Uterus (tissue), 2 donors: ENCODE measurements around the gene IGFALS.

Experiments used
- POLR2A ChIP-seq, 2 donors: fragments of 450-650 bp; IDR thresholded peaks; one replicate each; pipeline ENCODE4 v1.6.1; 2016; ENCODE audit warnings: antibody characterized with exemption in 2 of 2, mild to moderate bottlenecking in 1 of 2, moderate library complexity in 1 of 2
- TF ChIP-seq, protein P1 (sequence below), 4 experiments: fragments of 200-600 bp in 2 of 4; fragments of 450-650 bp in 2 of 4; sonication (generic) in 2 of 4; IDR thresholded peaks; one replicate each; pipeline ENCODE4 v1.5.1; 2016 to 2019; ENCODE audit warnings: antibody characterized with exemption in 4 of 4, mild to moderate bottlenecking in 2 of 4, moderate library complexity in 1 of 4

DNA sequence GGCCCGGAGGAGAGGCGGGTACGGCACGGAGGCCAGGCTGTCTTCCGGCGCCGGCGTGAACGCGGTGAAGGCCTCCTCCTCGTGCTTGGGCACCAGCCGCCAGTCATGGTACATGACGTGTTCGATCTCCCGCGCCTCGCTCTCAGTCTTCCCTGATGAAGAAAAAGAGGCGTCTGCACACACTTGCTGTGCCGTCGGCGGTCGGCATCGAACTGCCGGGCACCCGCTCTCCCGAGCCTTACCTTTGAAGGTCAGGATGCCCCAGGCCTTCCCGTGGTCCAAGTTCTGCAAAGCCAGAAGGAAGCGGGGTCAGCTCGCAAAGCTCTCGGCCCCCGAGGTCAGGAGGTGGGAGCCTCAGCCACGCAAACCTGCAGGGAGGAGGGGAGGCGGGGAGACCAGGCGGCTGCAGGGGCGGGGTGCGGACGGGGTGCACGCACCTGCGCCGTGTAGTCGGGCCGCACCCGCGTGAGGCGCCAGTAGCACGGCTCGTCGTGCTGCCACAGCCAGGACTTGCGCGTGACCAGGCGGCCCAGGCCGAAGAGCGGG, 21.1 kb downstream of the IGFALS start, which contains the start of gene EME2:
- TF ChIP-seq, protein P1, sequence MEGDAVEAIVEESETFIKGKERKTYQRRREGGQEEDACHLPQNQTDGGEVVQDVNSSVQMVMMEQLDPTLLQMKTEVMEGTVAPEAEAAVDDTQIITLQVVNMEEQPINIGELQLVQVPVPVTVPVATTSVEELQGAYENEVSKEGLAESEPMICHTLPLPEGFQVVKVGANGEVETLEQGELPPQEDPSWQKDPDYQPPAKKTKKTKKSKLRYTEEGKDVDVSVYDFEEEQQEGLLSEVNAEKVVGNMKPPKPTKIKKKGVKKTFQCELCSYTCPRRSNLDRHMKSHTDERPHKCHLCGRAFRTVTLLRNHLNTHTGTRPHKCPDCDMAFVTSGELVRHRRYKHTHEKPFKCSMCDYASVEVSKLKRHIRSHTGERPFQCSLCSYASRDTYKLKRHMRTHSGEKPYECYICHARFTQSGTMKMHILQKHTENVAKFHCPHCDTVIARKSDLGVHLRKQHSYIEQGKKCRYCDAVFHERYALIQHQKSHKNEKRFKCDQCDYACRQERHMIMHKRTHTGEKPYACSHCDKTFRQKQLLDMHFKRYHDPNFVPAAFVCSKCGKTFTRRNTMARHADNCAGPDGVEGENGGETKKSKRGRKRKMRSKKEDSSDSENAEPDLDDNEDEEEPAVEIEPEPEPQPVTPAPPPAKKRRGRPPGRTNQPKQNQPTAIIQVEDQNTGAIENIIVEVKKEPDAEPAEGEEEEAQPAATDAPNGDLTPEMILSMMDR (IDR thresholded peaks at IDR 0.05), result no peak
- TF ChIP-seq POLR2A (IDR thresholded peaks at IDR 0.05), result no peak
